ENCODE data around the gene ARL2BP. TPM values are rescaled to one million over a fixed set of nuclear protein-coding genes. Genes with fewer than 3 reads are reported as not detected.

Gene ARL2BP
- total RNA-seq, 1 donor from 2014 or later: 57.8 TPM

GRCh38 chr16:57289391-57290257, 44.6 kb downstream of the ARL2BP start:
- H3K36me3 ChIP-seq: no peaks in the 10 kb centered on the region
- peaks cover 6% of the 10 kb centered on the region for H3K27me3 ChIP-seq (ENCODE audit: low read depth)
- TF ChIP-seq CTCF (IDR thresholded peaks at IDR 0.05; ENCODE audit: borderline replicate concordance): no peak
- DNase-seq: no peak
- H3K4me3 ChIP-seq: no peak overlapping the region
- intact Hi-C loops (cut with micrococcal nuclease): no loop called here
- H3K9me3 ChIP-seq (replicated peaks): no peaks in the 10 kb centered on the region
- peaks cover 6% of the 10 kb centered on the region for H3K4me1 ChIP-seq
- no peak overlapping the region for H3K27ac ChIP-seq (replicated peaks)

- intact Hi-C loops (cut with micrococcal nuclease): loop anchor here (5.0 kb wide), 1 partner anchor 51 kb away; the partner anchor contains the start of gene ARL2BP
Measured at GRCh38 chr16:57297856-57298255, 52.8 kb downstream of the ARL2BP start.

GRCh38 chr16:57299009-57299718, 54.1 kb downstream of the ARL2BP start:
- Histone ChIP-seq H3K27me3 (ENCODE audit: low read depth) (no peaks in the 10 kb centered on the region), H3K4me3 (peak overlapping the region; percentile 65), H3K27ac (replicated peaks) (peak overlapping the region; percentile 95), H3K4me1 (peaks cover 28% of the 10 kb centered on the region), H3K36me3 (no peaks in the 10 kb centered on the region), H3K9me3 (replicated peaks) (no peaks in the 10 kb centered on the region)
- intact Hi-C loops (cut with micrococcal nuclease): loop anchor here (5.0 kb wide), 1 partner anchor 52 kb away; the partner anchor contains the start of gene ARL2BP
- no peak for TF ChIP-seq CTCF (IDR thresholded peaks at IDR 0.05; ENCODE audit: borderline replicate concordance)
- no peak for DNase-seq

More at GRCh38 chr16:57297856-57298255, 52.8 kb downstream of the ARL2BP start:
- Histone ChIP-seq H3K9me3 (replicated peaks) (no peaks in the 10 kb centered on the region), H3K4me3 (no peak overlapping the region), H3K27ac (replicated peaks) (no peak overlapping the region), H3K27me3 (ENCODE audit: low read depth) (no peaks in the 10 kb centered on the region), H3K4me1 (peaks cover 21% of the 10 kb centered on the region), H3K36me3 (no peaks in the 10 kb centered on the region)
- no peak for TF ChIP-seq CTCF (IDR thresholded peaks at IDR 0.05; ENCODE audit: borderline replicate concordance)
- no peak for DNase-seq

GRCh38 chr16:57299719-57300386, 54.8 kb downstream of the ARL2BP start:
- Histone ChIP-seq H3K4me3 (peak overlapping the region; percentile 65), H3K4me1 (peaks cover 35% of the 10 kb centered on the region), H3K27ac (replicated peaks) (peak overlapping the region; percentile 95), H3K9me3 (replicated peaks) (no peaks in the 10 kb centered on the region), H3K27me3 (ENCODE audit: low read depth) (no peaks in the 10 kb centered on the region), H3K36me3 (no peaks in the 10 kb centered on the region)
- TF ChIP-seq CTCF (IDR thresholded peaks at IDR 0.05; ENCODE audit: borderline replicate concordance): peak; percentile 64
- intact Hi-C loops (cut with micrococcal nuclease): loop anchor here (2.0 to 5.0 kb wide), 2 partner anchors 53 to 117 kb away; partner anchors contain the start of gene ARL2BP
- peak; percentile 83 for DNase-seq

Data from left ventricle myocardium inferior (tissue), 1 donor.